GM18498 (cell line): ENCODE measurements around the gene TRIP6.
"Not testable (repeated sequence)": the region's sequence is repeated elsewhere in the genome, so short reads cannot be mapped to it uniquely, and the experiment has no call there.

ENCODE experiments used
- ATAC-seq: cut with Tn5 transposase; IDR thresholded peaks from one replicate; pipeline ENCODE4 v1.9.1; 2021; ENCODE audit warnings: mild to moderate bottlenecking, moderate library complexity; ENCODE audit not compliant: unreplicated experiment

Gene TRIP6

GRCh38 chr7:100837099-100837836 is 29.9 kb upstream of the TRIP6 start:
- ATAC-seq: peak; percentile 72

- no peak for ATAC-seq
Observed at GRCh38 chr7:100839361-100839760, 27.8 kb upstream of the TRIP6 start.

GRCh38 chr7:100840470-100841100 is 26.6 kb upstream of the TRIP6 start:
- ATAC-seq: no peak

GRCh38 chr7:100847360-100847759 is 19.8 kb upstream of the TRIP6 start:
- no peak for ATAC-seq

- ATAC-seq: peak; percentile 89
Observed at GRCh38 chr7:100852048-100852872, 14.9 kb upstream of the TRIP6 start, which contains the start of gene SLC12A9. Gene SLC12A9 (plus strand): TSS chr7:100852713. CDS start chr7:100854198, 1,485 bp downstream.

GRCh38 chr7:100854146-100854895 is 12.9 kb upstream of the TRIP6 start:
- ATAC-seq: no peak

GRCh38 chr7:100854899-100855298 is 12.3 kb upstream of the TRIP6 start:
- not testable (repeated sequence) for ATAC-seq

GRCh38 chr7:100855515-100855914 is 11.7 kb upstream of the TRIP6 start:
- ATAC-seq: no peak

- ATAC-seq: no peak
Observed at GRCh38 chr7:100856871-100857282, 10.3 kb upstream of the TRIP6 start.

- ATAC-seq: no peak
Observed at GRCh38 chr7:100859856-100860255, 7.3 kb upstream of the TRIP6 start.

- ATAC-seq: no peak
Observed at GRCh38 chr7:100860702-100861615, 6.2 kb upstream of the TRIP6 start.

- no peak for ATAC-seq
Observed at GRCh38 chr7:100861616-100861985, 5.6 kb upstream of the TRIP6 start.

- ATAC-seq: no peak
Observed at GRCh38 chr7:100863406-100863950, 3.7 kb upstream of the TRIP6 start.

GRCh38 chr7:100864263-100864845 is 2.8 kb upstream of the TRIP6 start:
- no peak for ATAC-seq

GRCh38 chr7:100865372-100865911 is 1.7 kb upstream of the TRIP6 start:
- ATAC-seq: no peak

- no peak for ATAC-seq
Observed at GRCh38 chr7:100865938-100866728, 1.1 kb upstream of the TRIP6 start.

GRCh38 chr7:100866729-100867039 is 503 bp upstream of the TRIP6 start:
- ATAC-seq: no peak

- ATAC-seq: no peak
Observed at GRCh38 chr7:100867776-100868485, 744 bp downstream of the TRIP6 start.
